Memory B cell (primary cell): ENCODE data around the gene PODN.

Experiments
- ATAC-seq: fragments of 150-1000 bp; cut with Tn5 transposase; 2 replicates; pipeline ENCODE4 v1.10.0; 2021; ENCODE audit warnings: low read depth, mild to moderate bottlenecking, moderate library complexity
- DNase-seq, 2 donors: peaks; one replicate each; pipeline ENCODE4 v3.0.0; 2022; ENCODE audit warnings: low spot score in 2 of 2
- H3K27ac Mint-ChIP-seq: one replicate; pipeline ENCODE4 v1.8.0; 2022; ENCODE audit warnings: mild to moderate bottlenecking, moderate library complexity, mixed read lengths
- H3K27me3 Mint-ChIP-seq: one replicate; pipeline ENCODE4 v1.8.0; 2022; ENCODE audit warnings: mixed read lengths
- H3K36me3 Mint-ChIP-seq: one replicate; pipeline ENCODE4 v1.8.0; 2022; ENCODE audit warnings: mild to moderate bottlenecking, mixed read lengths
- H3K4me1 Mint-ChIP-seq: one replicate; pipeline ENCODE4 v1.8.0; 2022; ENCODE audit warnings: mixed read lengths
- H3K4me3 Mint-ChIP-seq: one replicate; pipeline ENCODE4 v1.8.0; 2022; ENCODE audit warnings: mild to moderate bottlenecking, moderate library complexity, mixed read lengths
- H3K9me3 Mint-ChIP-seq: one replicate; pipeline ENCODE4 v1.8.0; 2022; ENCODE audit warnings: mixed read lengths

Gene PODN

DNA sequence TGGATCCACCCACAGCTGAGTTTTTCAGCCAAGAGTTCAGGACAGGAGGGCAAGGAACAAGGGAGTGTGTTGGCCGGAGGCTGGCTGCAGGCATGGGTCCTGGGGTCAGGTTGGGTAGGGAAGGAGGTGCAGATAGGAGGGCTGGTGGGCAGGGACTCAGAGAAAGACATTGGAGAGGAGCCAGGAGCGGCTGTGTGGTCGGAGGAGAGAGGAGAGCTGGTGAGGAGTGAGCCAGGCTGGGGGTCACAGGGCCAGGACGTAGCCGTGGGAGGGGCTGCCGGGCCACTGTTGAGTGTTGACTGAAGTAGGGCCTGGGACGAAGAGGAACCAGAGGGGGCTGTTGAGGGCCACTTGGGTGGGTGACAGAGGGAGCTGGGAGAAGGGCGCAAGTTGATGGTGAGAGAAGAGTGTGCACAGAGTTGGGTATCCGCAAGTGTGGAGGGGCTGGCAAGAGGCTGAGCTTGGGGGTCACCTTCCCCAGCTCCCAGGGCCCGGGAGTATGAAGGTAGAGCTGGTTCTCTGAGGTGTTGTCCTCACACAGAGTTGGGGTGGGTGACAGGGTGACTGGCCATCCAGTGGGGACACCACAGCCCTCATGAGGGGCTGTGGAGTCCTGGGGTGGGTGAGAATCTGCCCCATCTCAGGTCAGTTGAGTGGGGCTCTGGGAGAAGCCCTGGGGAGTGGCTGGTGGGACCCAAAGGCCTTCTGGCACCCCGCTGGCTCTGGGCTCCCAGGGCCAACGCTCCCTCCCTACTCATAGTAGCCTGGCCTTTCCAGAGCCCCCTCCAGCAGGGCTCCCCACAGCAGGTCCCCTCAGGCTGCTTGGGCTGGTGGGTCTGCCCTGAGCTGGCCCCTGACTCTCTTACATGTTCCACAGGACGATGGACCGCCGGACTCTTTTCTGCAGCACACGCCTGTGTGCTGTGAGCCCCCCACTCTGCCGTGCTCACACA lies 21.9 kb downstream of the PODN start:
- Mint-ChIP-seq H3K36me3 (no peaks in the 10 kb centered on the region), H3K9me3 (no peaks in the 10 kb centered on the region), H3K27me3 (peaks cover 2% of the 10 kb centered on the region), H3K4me1 (no peaks in the 10 kb centered on the region), H3K27ac (no peak overlapping the region), H3K4me3 (no peak overlapping the region)
- ATAC-seq (no peak), DNase-seq (no peak)

DNA sequence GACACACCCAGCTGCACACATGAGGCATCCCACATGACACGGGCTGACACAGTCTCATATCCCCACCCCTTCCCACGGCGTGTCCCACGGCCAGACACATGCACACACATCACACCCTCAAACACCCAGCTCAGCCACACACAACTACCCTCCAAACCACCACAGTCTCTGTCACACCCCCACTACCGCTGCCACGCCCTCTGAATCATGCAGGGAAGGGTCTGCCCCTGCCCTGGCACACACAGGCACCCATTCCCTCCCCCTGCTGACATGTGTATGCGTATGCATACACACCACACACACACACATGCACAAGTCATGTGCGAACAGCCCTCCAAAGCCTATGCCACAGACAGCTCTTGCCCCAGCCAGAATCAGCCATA lies 22.6 kb downstream of the PODN start:
- H3K27me3 Mint-ChIP-seq: peaks cover 2% of the 10 kb centered on the region
- no peaks in the 10 kb centered on the region for H3K36me3 Mint-ChIP-seq
- DNase-seq: no peak
- no peaks in the 10 kb centered on the region for H3K4me1 Mint-ChIP-seq
- H3K9me3 Mint-ChIP-seq: no peaks in the 10 kb centered on the region
- no peak for ATAC-seq
- no peak overlapping the region for H3K27ac Mint-ChIP-seq
- H3K4me3 Mint-ChIP-seq: no peak overlapping the region

DNA sequence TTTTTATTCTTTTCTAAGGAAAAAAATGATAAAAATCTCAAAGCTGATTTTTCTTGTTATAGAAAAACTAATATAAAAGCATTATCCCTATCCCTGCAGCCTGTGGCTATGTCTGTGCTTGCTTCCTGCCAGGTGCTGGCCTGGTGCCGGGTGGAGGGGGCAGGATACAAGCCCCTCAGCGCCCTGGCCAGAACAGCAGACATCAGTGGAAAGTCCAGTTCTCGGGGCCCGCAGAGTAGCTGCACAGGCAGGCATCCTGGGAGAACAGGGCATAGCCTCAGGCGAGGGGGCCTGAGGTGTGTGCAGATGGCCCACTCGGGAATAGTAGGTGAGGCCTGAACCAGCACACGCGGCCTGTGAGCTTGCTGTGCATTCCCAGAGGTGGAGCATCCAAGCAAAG lies 23.4 kb downstream of the PODN start:
- DNase-seq: no peak

DNA sequence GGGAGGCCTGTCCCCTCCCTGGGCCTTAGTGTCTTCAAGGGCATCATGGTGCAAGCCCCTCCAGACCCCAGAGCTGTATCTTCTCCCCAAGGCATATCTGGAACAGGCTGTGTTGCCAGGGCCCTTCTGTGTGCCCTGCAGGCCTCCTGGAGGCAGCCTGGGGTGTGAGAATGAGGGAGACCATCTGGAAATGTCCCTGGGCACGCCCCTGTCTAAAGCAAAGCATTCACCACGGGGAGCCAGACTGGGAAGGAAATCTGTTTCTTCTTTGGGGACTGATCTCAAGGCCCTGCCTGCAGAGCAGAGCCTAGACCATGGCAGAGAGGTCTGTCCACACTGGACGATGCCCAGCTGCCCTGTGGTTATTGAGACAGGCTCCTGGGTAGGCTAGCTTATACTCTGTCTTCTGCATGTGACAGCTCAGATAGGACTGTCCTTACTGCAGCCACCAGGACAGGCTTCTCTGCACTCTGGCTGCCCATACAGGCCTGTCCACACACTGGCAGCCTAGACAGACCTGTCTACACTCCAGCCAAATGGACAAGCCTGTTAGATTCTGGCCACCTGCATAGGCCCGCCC lies 24.6 kb downstream of the PODN start:
- H3K4me3 Mint-ChIP-seq: no peak overlapping the region
- peaks cover 2% of the 10 kb centered on the region for H3K27me3 Mint-ChIP-seq
- no peaks in the 10 kb centered on the region for H3K9me3 Mint-ChIP-seq
- no peaks in the 10 kb centered on the region for H3K36me3 Mint-ChIP-seq
- ATAC-seq (no peak), DNase-seq (no peak)
- no peak overlapping the region for H3K27ac Mint-ChIP-seq
- no peaks in the 10 kb centered on the region for H3K4me1 Mint-ChIP-seq

More for the DNA sequence above, 23.4 kb downstream of the PODN start:
- H3K4me3 Mint-ChIP-seq: no peak overlapping the region
- ATAC-seq: no peak
- H3K9me3 Mint-ChIP-seq: no peaks in the 10 kb centered on the region
- H3K36me3 Mint-ChIP-seq: no peaks in the 10 kb centered on the region
- H3K27me3 Mint-ChIP-seq: peaks cover 2% of the 10 kb centered on the region
- no peak overlapping the region for H3K27ac Mint-ChIP-seq
- H3K4me1 Mint-ChIP-seq: no peaks in the 10 kb centered on the region

DNA sequence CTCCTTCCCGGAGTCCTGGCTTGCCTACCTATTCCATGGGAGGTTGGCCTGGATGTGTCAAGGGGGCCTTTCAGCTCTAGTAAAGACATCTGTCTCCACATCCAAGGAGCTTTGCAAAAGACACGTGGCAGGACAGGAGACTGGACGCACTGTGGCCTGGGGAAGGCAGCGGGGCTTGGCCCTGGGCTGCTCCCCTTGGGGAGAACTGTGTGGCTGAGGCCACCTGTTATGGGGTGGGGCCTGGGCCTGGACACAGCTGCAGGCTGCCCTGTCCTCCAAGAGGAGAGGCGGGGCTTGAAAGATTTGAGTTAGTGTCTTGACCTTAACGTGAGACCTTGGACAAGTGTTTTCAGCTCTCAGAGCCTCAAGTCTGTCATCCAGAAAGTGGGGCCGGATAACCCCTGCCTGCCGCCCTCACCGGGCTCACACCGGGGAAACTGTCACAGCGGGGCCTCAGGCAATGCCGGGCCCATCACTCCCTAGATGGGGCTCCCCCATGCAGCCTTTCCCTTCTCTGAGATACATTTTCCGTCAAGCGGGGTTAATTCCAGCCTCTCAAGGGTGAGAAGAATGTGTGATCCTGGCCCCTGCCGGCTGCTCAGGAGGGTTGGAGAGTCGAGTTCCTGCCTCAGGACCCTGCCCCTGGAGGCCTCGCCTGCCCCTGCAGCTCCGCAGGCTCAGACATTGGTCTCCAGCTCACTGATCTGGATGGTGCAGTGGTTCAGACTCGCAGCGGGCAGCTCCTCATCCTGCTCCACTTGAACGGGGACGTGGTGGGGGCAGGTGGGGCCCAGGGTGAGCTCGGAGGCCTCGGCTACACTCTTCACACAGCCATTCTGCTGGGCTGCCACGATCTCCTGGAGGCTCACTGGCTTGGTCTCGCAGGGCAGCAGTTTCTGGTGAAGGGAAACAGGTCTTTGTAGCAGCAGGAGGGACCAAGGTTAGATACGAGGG lies 25.6 kb downstream of the PODN start:
- DNase-seq (no peak), ATAC-seq (no peak)
- Mint-ChIP-seq H3K9me3 (no peaks in the 10 kb centered on the region), H3K4me1 (no peaks in the 10 kb centered on the region), H3K27ac (no peak overlapping the region), H3K27me3 (peaks cover 2% of the 10 kb centered on the region), H3K4me3 (no peak overlapping the region), H3K36me3 (no peaks in the 10 kb centered on the region)

DNA sequence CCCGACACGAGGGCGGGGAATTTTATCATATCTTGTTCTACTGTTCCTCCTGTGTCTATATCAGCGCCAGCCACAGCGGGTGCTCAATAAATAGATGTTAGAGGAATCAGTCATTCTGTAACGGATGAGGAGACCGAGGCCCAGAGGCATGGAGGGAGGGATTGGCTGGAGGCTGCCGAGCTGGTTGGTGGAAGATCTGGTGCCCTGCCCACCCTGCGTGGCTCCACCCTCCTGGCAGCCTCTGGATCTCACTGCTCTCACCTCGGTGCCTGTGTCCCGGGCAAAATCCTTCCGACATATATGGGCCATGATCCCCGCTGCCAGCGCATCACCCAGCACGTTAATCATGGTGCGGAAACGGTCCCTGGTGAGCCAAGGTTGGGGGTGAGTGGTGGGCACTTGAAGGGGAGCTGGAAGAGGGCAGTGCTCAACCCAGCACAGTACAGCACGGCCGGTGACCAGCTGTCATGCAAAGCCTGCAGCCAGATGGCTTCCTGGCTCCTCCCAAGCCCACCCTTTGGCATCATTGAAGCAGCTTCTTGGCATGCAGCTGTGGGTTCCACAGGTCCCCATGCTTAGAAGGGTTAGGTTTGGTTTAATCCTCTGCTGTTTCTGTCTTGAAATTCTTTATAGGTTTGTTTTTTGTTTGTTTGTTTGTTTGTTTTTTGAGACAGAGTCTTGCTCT lies 26.7 kb downstream of the PODN start:
- no peaks in the 10 kb centered on the region for H3K9me3 Mint-ChIP-seq
- no peak for DNase-seq
- no peak overlapping the region for H3K4me3 Mint-ChIP-seq
- no peak overlapping the region for H3K27ac Mint-ChIP-seq
- no peak for ATAC-seq
- H3K36me3 Mint-ChIP-seq: no peaks in the 10 kb centered on the region
- H3K27me3 Mint-ChIP-seq: peaks cover 2% of the 10 kb centered on the region
- H3K4me1 Mint-ChIP-seq: no peaks in the 10 kb centered on the region

DNA sequence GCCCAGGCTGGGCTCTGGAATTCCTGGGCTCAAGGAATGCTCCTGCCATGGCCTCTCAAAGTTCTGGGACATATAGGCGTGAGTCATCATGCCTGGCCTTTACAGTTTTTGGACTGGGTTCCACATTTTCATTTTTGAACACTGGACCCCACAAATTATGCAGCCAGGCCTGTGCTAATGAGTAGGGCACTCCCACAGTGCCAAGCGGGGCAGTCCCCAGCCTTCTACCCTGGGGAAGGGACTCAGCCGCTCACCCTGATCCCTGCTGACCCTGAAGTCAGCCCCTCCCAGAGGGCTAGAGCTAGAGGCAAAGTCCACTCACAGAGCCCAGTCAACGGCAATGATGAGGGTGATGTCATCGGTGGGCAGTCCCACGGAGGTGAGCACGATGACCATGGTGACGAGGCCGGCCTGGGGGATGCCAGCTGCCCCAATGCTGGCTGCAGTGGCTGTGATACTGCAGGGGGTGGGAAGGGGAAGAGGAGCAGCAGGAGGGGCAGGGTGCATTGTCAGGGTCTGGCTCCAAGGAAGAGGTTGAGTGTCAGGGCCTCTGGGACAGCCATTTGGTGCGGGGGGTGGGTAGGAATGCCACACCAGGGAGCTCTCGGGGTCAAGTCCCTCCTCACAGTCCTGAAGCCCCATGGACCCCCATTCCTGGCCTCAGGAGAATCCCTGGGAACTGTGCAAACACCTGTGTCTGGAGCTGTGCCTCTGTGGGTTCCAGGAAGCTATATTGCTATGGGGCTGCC lies 27.6 kb downstream of the PODN start:
- ATAC-seq (no peak), DNase-seq (no peak)
- H3K9me3 Mint-ChIP-seq: no peaks in the 10 kb centered on the region
- no peaks in the 10 kb centered on the region for H3K4me1 Mint-ChIP-seq
- no peak overlapping the region for H3K27ac Mint-ChIP-seq
- no peaks in the 10 kb centered on the region for H3K36me3 Mint-ChIP-seq
- peaks cover 5% of the 10 kb centered on the region for H3K27me3 Mint-ChIP-seq
- no peak overlapping the region for H3K4me3 Mint-ChIP-seq

DNA sequence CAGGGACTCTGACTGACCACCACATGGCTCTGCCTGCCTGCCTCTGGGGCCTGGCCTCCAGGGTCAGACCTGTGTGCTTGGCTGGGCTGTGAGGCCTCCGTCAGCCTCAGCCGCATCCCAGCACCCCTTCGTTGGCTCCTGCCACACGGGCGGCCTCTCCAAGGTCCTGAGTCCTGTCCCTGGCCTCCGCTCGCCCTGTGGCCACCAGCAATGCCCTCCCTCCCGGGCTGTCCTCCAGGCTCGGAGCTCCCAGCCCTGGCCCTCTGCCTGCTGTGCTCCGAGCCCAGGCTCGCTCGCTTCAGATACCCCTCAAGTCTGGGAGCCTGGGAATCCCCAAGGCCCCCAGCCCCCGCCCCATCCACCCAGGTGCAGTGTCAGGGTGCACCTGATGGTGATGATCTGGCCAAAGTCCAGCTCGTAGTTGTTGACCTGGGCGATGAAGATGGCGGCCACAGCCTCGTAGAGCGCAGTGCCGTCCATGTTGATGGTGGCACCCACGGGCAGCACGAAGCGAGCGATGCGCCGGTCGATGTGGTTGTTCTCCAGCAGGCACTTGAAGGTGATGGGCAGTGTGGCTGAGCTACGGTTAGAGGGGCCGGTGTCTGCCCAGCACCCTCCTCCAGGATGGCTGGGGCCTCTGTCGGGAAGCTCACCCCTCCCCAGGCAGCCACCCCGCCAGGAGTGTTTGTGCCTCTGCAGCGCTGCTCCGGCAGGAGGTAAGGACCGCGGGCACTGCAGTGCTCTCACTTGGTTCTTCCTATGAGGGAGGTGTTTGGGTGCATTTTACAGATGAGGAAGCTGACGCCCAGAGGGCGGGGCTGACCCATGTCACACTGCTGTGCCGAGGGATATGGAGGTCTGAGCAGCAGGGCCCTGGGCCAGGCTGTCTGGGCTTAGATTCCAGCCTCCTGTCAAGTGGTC lies 28.5 kb downstream of the PODN start:
- Mint-ChIP-seq H3K4me3 (no peak overlapping the region), H3K9me3 (no peaks in the 10 kb centered on the region), H3K27ac (no peak overlapping the region), H3K27me3 (peaks cover 5% of the 10 kb centered on the region), H3K4me1 (no peaks in the 10 kb centered on the region), H3K36me3 (no peaks in the 10 kb centered on the region)
- DNase-seq (no peak), ATAC-seq (no peak)

DNA sequence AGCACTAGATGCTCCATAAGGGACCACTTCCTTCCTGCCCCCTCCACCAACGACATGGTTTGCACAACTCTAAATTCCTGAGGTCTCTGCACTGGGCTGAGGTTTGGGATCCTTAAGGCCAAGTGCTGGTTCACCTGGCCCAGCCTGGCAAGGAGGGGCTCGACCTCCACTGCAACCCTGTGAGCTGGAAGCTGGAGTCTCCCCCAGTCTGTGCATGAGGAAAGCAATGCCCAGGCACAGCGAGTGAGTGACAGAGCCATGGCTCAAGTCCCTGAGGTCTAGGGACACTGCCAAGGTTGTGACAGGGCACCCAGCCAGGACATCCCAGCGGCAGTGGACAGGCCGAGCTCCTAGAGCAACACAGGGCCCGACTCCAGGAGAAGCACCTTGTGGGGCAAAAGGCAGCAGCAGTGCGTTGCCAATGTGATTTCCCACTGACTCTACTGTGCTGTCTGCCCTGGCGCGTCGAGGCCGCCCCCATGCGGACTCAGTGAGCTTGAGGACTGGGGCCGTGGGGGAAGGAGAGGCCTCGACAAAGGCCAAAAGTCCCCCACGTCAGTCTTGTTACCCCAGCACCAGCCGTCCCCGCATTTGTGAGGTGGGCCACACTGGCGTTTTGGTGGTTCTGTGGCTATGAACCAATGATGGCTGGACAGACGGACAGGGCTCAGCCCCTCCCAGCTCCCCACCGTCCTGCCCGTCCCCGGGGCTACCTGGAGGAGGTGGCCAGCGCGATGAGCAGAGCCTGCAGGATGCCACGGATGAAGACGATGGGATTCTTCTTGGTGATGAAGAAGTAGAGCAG lies 30.0 kb downstream of the PODN start:
- Mint-ChIP-seq H3K4me1 (no peaks in the 10 kb centered on the region), H3K4me3 (no peak overlapping the region), H3K9me3 (no peaks in the 10 kb centered on the region), H3K27ac (no peak overlapping the region), H3K36me3 (no peaks in the 10 kb centered on the region), H3K27me3 (peaks cover 5% of the 10 kb centered on the region)
- DNase-seq: no peak
- no peak for ATAC-seq

DNA sequence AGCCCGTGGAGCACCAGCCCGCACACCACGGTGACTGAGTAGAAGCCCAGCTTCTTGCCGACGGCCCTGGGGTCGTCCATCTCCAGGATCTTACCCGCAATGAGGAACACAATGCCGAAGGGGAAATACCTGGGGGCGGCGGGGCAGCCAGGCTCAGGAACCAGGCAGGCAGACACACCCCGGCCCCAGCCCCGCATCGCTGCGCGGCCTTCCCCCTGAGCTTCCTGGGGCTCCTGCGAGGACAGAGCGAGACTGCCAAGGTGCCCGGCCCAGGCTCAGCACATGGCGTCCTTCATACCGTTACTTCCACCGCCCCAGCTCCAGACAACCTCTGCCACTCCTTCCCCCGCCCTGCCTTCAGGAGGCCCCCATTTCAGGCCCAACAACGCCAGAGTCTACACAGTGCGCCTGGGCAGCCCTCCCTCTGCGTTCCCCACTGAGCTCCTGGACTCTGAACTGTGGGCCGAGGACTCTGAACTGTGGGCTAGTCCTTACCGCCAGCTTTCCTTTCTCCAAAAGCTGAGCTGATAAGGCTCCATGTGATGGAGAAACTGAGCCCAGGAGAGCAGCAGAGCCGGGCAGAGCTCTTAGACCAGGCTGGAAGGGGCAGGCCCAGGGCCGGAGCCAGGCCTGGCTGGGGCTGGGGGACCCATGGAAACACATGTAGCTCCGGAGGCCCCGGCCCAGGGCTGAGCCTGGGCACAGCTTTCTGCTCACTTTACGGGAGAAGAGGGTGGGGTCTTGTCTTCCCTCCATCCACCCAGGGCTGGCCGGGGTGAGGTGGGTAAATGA lies 30.8 kb downstream of the PODN start:
- no peak for ATAC-seq
- H3K9me3 Mint-ChIP-seq: no peaks in the 10 kb centered on the region
- DNase-seq: no peak
- H3K27ac Mint-ChIP-seq: no peak overlapping the region
- peaks cover 5% of the 10 kb centered on the region for H3K27me3 Mint-ChIP-seq
- no peaks in the 10 kb centered on the region for H3K4me1 Mint-ChIP-seq
- no peak overlapping the region for H3K4me3 Mint-ChIP-seq
- no peaks in the 10 kb centered on the region for H3K36me3 Mint-ChIP-seq

DNA sequence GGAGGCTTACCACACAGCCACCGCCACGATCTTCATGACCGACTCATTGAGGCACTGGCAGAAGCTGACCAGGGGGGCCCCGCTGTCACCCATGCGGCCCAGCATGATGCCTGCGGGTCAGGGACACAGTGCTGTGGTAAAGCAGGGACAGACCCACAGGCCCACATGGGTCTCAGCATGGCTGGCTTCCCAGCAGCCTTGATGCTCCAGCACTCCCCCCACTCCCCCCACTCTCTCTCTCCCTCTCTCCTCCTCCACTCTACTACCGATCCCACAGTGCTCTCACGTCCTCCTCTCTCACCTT lies 31.4 kb downstream of the PODN start:
- ATAC-seq (no peak), DNase-seq (no peak)
- H3K4me3 Mint-ChIP-seq: no peak overlapping the region
- H3K9me3 Mint-ChIP-seq: no peaks in the 10 kb centered on the region
- H3K27ac Mint-ChIP-seq: no peak overlapping the region
- H3K36me3 Mint-ChIP-seq: no peaks in the 10 kb centered on the region
- H3K4me1 Mint-ChIP-seq: no peaks in the 10 kb centered on the region
- H3K27me3 Mint-ChIP-seq: peaks cover 5% of the 10 kb centered on the region
